GM19395 (cell line): Measurements from ENCODE around the gene LMX1B.
"Not testable (repeated sequence)": the region's sequence is repeated elsewhere in the genome, so short reads cannot be mapped to it uniquely, and the experiment has no call there.

ENCODE experiments used
- ATAC-seq: cut with Tn5 transposase; IDR thresholded peaks from one replicate; pipeline ENCODE4 v1.9.1; 2021; ENCODE audit warnings: mild to moderate bottlenecking, moderate library complexity; ENCODE audit not compliant: unreplicated experiment

Gene LMX1B

GRCh38 chr9:126652140-126652582 lies 38.4 kb downstream of the LMX1B start:
- no peak for ATAC-seq

- no peak for ATAC-seq
Measured at GRCh38 chr9:126654124-126654523, 40.4 kb downstream of the LMX1B start.

GRCh38 chr9:126656214-126656613 lies 42.5 kb downstream of the LMX1B start:
- not testable (repeated sequence) for ATAC-seq

DNA sequence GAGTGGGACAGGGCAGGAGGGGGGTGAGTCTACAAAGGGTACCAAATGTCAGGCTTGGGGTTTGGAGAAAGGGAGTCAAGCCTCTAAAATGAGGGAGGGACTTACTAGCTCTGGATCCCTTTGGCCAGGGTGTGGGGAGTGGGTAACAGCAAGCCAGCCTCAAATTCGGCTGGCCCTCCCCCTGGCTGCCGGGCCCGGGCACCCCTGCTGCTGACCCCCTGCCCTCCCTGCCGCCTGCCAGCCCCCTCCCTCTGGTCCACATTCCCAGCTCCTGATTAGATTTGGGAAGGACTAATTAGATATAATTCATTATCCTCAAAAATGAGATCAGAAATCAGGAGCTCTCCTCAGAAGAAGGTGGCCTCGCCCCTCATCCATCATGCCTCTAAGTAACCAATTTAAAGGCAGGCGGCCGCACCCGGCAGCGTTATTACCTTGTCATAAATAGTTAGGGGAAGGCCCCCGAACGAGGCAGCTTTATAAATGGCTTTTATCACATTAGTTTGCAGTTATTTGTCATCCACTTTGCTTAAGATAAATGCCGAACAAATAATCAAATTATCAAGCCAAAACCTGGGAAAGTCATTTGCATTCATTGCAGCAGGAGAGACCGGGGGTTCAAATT lies 44.6 kb downstream of the LMX1B start:
- ATAC-seq: no peak

- ATAC-seq: no peak
Measured at GRCh38 chr9:126658956-126659555, 45.3 kb downstream of the LMX1B start.

GRCh38 chr9:126661122-126661520 lies 47.4 kb downstream of the LMX1B start:
- no peak for ATAC-seq

DNA sequence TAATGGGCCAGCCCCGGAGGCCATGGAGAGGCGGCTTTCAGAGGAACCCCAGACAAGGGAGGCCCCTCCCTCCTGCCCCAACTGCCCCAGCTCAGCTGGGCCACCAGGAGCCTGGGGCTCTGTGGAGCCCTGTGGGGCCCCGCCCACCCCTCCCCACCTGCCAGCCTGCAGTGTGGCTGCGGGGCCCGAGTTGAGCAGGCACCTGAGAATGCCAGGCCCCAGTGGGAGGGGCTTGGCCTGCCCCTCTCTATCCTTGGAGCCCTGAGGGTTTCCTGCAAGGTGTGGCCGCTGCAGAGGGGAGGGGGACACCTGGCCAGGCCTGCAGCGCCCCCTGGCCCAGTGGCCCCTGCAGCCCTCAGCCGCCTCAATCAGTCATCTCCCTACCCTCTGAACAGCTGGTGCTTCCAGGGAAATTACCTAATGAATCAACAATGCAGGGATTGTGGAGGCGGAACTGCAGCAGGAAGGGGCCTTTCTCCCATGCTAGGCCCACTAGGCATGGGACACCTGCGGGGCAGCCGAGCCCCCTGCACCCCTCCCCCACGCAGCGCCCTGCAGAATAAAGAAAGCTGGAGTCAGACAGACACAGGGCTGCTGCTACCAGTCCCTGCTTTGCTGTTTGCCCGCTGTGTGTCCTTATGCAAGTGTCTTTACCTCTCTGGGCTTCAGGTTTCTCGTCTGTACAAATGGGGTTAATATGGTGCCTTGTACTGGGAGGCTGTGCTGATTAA lies 48.0 kb downstream of the LMX1B start:
- ATAC-seq: no peak

- ATAC-seq: no peak
Measured at GRCh38 chr9:126663661-126664072, 49.9 kb downstream of the LMX1B start.

DNA sequence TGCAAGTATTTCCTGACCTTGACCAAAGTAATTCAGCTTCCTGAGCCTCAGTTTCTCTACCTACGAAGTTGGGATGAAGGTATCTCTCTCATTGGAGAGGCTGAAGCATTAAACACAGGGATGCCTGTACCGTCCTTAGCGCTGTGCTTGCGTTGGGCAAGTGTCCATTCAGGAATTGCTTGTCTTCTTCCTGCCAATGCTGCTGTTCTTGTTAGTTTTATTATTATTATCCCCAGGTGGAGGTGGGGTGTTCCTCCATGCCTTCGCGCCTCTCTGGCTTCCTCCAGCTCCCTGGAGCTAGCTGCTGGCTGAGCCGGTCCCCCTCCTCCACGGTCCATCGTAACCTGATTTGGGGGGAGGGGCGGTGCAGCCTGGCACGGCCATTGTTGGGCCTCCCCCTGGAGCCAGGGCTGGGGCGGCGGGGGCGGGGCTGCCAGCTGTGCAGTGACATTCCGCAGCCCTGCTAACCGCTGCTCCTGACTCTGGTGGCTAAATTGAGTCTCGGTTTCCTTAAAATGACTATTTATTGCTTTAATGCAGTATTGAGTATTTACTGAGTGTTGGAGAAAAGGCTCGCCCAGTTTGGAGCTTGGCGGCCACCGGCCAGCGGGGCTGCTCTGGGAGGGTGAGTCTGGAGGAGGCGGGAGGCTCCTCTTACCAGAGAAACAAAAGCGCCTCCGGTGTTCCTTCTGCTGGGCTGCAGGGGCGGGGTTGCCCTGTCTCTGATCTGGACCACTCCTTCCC lies 51.3 kb downstream of the LMX1B start:
- no peak for ATAC-seq

DNA sequence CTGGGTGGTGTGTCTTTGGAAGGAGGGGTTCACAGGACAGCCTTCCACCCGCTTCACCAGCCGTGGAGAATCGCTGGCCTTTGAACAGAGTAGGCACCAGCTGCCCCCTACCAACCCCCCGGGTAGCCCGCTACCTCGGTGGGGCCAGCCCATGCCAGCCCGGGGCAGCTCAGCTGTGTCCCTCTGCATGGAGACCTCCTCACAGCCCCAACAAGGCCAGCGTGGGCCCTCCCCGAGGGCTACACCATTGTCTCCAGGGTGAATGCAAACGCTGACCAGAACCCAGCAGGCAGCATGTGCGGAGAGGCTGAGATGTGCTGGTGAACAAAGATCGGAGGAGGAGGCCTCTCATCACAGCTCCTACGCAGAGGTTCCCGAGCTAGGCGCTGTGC lies 51.9 kb downstream of the LMX1B start:
- ATAC-seq: no peak

DNA sequence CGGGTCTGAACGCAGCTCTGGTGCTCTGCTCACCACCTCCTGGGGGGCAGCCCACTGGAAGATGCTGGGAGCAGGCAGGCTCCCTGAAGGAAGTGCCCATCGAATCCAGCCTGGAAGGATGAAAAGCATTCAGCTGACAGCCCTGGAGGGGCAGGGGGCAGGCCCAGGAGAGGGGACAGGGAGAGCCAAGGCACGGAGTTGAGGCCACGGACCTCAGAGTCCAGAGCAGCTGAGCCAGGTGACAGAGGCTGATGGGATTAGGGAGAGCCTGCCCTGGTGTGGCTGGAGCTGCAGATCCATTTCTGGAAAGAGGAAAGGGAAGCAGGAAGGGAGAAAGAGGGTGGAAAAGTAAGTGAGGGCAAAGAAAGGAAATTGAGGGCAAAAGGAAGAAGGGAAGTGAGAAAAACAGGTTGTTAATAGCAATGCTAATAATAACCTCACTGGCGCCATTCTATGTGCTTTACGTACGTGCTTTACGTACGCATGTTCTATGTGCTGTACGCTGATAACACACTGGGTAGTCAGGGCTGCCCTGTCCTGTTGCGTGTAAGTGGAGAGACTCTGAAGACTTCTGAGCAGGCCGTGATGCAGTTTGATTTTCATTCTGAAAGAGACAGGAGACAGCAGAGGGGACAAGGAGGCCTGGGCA lies 52.6 kb downstream of the LMX1B start:
- ATAC-seq: no peak

DNA sequence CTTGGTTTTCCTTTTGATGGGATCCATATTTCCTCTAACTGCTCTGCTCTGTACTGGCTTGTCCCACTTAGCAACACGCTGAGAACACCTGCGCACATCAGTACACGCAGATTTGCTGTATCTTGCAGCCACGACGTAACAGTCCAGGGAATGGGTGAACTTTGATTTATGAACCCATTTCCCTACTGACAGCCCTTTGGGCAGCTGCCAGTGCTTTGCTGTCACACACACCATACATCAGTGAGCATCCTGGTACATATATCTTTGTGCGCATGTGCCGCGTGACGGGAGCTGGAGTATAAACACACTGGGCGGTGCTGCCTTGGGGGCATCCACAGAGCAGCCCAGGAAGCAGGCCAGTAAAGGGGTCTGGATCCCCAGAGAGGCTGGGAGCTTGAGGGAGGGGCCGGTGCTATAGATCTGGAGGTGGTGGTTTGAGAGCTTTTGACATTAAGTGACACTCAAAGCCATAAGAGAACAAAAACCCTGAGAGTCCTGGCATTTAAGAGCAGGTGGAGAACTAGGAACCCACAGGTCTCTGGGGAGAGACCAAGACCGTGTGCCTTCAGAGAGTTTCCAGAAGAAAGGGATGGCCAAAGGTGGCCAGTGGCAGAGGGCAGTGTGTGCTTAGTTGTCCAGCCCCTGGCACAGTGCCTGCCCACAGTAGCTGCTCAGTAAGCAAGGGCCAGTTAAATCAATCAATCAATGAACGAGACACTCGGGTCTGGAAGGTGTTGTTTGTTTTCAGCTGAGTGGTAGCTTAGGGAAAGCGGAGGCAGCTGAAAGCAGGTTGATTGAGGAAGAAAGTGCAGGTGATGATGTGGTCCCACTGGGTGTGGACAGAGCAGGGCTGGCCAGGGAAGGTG lies 53.7 kb downstream of the LMX1B start:
- no peak for ATAC-seq

GRCh38 chr9:126668058-126668457 lies 54.3 kb downstream of the LMX1B start:
- no peak for ATAC-seq

DNA sequence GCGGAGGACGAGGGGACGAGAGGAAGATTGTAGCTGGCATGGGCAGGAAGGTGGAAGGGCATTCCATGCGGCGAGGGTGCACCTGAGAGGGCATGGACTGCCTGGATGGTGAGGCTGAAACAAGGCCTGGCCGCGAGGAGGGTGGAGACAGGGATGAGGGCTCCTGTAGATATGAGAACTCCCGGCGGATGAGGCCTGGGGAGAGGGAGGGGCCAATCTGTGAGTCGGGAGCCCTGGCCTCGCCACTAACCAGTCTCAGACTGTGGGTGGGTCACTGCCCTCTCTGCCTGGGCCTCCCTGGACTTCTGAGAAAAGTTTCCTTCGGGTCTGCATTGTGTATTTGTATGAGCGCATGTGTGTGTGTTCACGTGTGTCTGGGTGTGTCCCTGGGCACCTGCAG lies 55.4 kb downstream of the LMX1B start:
- ATAC-seq: no peak

DNA sequence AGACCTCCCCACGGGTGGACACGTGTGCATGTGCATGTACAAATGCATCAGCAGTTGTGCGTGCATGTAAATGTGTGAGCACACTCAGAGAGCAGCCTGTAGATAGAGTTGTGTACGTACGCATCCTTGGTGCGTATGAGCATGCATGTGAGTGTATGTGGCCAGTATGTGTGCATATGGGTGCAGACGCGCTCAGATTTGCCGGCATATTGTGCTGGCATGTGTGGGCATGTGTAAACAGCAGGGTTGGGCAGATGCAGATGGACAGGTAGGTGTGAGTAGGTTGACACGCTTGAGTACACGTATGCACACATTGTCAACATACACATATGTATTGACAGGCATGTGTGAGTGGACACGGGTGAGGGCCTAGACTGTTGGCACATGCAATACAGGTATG lies 56.5 kb downstream of the LMX1B start:
- ATAC-seq: no peak

DNA sequence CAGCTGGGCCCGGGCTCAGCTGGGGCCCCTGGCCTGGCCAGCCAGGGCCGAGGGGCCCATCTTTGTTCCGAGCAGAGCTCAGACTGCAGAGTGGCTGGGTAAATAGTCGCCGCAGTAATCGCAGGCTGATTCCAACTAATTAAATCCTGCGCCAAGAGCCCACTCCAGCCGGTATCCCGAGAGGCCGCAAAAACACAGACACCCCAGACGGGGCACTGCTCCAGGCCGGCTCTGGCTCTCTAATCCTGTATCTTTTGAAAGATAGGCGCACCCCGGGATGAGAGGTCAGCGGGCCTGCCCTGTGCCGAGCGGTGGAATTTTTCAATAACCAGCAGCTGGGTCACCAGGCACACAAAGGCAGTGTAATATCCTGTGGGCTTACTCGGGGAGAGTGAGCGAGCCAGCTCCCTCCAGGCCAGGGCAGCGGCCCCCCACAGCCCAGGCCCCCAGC lies 57.7 kb downstream of the LMX1B start:
- no peak for ATAC-seq

DNA sequence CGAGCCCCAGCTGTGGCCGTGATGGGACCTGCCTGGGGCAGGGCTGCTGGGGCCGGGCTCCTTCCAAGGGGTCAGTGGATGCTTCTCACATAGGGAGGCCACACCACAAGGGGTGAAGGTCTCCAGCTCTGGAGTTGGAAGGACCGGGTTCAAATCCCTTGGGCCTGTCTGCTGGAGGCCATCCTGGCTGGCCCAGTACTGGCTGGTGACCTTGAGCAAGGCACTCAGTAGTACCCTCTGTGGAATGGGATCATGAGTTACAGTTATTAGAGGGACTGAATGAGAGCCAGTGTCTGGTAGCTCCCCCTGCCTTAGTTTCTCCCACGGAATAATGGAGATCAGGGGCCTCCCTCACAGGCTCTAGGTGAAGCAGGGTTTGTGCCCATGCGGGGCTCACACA lies 58.3 kb downstream of the LMX1B start:
- no peak for ATAC-seq

GRCh38 chr9:126672634-126673284 lies 59.0 kb downstream of the LMX1B start:
- no peak for ATAC-seq

GRCh38 chr9:126673689-126674364 lies 60.1 kb downstream of the LMX1B start:
- no peak for ATAC-seq
